ENCODE measurements around the gene ITGA11.

GRCh38 chr15:68424754-68425390 lies 7.1 kb downstream of the ITGA11 start:
- no peak for TF ChIP-seq CTCF (IDR thresholded peaks at IDR 0.05)
- TF ChIP-seq POLR2A (IDR thresholded peaks at IDR 0.05; ENCODE audit: low read depth), result no peak
- TF ChIP-seq EP300 (IDR thresholded peaks at IDR 0.05), result no peak
- no peak for TF ChIP-seq POLR2AphosphoS5 (IDR thresholded peaks at IDR 0.05)
